ENCODE measurements around the gene FLOT2.
"Not testable (repeated sequence)": the region's sequence is repeated elsewhere in the genome, so short reads cannot be mapped to it uniquely, and the experiment has no call there.

The FLOT2 gene

DNA sequence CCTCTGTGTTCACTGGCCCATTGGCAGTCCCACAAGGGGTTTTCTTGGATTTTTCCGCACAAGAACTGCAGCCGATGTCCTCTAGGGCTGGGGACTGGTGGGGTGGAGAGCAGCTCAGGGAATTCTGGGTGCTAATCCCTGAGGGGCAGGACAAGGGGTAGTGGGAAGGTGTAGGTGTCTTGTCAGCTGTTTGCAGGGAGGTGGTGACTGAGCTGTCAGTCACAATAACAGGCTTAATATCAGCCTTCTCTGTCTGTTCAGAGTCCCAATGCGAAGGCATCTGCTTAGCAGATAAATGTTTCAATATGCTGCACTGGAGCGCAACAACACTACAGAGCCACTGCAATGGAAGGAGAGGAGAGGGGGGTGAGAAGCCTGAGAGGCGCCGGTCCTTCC lies 15.4 kb upstream of the FLOT2 start:
- no peak for DNase-seq

DNA sequence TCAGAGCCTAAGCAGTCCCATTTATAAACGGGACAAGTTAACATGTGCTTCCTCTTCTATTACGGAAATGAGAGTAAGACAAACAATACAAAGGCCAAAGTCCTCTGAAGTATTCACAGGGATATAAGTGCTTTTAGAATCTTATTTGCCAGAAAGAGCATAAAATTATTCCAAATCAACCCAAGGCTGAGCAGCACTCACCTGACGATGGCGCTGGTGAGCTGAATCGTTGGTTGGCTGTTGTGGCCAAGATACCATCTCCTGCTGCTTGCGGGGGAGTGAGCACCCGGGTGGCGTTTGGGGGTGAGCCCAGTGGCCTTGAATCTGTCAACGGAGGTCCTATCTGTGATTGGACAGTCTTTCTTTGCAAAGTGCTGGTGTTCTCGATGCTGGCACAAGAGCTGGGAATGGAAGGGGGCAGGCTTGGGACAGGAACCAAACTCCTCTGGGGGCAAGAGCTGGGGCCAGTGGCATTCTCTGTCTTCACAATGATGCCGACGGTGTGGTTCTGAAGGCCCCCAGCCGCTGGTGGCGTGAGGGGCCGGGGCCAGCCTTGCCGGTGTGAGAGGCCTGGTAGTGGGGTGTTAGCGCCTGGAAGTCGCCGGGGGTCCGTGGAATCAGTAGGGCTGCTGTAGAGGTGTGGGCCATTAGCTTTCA lies 14.9 kb upstream of the FLOT2 start:
- DNase-seq: no peak

DNA sequence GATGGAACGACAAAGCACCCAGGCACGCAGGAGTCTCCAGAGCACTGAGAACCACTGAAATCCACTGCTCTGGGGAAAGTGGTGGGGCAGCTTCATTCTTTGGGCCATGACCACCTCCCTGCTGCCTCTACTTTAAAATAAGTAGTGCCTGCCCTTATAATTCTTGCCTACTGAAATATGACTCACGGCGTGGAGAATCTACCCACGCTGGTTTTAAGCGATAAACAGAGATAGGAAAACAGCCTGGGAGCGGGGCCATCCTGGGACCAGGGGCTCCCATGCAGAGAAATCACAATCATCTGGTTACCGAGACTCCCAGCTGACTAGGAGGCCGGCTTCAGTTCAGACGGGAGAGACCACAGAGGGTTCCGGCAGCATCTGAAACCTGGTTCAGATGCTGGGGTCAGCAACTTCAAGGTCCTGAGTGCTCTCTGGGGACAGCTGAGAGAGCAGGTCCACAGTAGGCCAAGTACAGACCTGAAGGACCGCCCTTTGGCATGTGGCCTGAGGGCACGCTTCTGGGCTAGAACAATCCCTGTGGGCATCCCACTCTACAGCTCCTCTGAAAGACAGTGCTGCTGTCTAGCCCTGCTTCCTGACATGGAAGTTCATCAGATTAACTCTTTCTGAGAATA lies 14.0 kb upstream of the FLOT2 start:
- no peak for DNase-seq

DNA sequence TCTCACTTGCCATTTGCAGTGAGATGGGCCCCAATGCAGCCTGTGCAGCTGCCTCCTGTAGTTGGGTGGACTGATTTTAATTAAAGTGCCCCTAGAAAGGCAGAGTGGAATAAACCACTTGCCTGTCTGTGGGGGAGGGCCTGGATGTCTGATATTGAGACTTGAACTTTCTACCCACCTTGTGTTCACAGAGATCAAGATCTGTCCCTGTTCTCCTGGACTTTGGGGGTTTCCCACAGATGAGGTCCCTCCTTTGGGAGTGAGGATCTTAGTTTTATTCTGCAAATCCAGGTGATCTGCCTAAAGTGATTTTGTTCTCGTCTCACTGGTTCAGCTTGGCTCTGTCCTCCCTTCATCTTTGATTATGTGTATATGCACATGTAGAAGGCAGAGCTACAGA lies 13.0 kb upstream of the FLOT2 start:
- no peak for DNase-seq

DNA sequence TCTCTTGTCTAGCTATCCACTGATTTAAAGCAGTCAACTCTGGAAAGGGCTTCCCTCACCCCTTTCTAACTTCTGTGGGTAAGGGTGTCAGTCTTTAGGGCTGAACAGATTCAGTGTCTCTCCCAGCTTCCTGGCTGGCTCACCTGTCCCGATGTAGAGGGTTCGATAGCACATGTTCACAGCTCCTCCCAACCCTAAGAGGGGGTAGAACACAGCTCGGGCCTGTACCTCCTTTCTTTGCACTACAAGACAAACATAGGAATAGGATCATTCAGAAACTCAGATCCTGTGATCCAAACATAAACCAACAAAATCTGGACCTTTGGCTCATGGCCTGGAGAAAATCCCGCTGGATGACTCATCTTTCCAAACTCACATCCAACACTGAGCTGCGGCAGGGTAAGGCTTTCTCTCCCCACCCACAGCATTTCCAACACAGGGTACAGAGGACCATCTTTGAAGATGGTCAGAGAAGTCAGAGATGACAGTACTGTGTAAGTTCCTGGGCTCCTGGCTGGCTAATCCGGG lies 11.2 kb upstream of the FLOT2 start:
- DNase-seq: no peak

DNA sequence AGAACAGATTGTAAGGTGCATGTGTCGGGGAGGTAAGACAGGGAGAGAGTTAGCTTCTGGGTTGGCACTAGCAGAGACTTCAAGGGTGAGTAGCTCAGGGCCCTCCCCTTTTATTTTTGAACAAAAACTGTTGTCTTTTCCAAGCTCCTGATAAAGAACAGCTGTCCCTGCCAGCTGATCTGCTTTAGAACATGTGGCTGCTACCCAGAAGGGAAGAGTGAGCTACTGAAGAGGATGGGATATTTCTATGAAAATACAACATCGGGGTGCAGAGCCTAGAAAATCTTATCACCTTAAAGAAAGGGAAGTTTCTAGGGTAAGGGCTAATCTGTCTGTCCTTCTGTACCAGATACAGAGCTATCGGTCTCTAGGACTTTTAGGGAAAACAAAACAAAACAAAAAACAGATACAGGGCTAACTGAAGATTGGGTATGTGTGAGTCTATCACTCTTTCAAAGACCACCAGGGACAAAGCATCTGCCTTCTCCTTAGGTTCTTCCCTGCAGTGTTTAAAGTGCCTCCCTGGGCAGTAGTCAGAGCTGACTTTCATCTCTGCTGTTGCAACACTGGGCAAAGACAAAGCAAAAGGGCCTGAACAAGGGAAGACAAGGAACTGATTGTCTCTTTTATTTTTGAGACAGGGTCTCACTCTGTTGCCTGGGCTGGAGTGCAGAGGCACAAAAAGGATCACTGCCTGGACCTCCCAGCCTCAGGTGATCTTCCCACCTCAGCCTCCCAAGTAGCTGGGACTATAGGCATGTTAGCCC lies 10.4 kb upstream of the FLOT2 start:
- DNase-seq: no peak

DNA sequence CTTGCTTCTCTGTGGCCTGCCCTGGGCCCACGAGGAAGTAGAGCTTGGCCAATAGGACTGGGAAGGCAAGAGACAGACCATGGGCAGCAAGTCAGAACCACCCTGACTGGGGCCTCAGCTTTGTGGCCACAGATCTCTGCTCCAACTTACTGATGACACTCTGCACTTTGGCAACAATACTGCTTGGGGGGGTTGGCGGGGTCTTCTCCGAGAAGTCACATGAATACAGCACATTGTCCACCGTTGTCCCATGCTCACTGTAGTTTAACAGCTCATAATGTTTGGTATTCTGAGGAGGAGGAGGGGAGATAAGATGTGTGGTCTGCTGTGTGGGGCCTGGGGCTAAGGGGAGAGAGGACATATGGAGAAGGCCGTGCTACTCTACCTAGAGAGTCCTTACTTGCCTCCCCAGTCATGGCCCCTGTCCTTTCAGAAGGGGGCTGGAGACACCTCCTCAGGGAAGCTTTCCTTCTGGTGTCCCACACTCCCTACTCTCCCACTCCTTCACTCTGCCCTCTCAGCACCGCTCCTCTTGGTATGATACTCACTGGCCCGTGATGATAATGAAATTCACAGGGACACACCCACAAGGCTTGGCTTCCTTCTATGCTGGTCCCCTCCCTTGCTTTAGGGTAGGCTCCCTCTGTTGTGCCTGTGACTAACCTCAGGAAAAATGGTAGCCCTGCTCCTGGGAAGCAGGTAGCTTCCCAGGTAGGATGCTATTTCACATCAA lies 9.3 kb upstream of the FLOT2 start:
- DNase-seq: no peak

DNA sequence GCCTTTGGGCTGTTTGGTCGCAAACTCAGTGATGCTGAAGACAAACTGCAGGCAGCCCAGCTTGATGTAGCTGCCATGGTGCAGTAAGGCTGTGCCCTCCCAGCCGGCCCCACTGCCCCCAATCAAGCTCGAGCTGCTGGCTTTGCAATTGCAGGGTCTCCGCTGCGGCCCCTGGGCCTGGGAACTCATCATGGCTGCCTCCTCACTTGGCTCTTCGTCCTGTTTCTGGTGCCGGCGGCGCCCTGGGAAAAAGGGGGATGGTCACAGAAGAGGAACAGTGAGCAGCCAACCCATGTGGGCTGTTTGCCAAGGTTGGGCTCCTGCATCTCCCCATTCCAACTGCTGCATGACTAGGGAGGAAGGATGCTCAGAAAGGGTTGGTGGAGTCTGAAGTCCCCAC lies 8.7 kb upstream of the FLOT2 start:
- no peak for DNase-seq

DNA sequence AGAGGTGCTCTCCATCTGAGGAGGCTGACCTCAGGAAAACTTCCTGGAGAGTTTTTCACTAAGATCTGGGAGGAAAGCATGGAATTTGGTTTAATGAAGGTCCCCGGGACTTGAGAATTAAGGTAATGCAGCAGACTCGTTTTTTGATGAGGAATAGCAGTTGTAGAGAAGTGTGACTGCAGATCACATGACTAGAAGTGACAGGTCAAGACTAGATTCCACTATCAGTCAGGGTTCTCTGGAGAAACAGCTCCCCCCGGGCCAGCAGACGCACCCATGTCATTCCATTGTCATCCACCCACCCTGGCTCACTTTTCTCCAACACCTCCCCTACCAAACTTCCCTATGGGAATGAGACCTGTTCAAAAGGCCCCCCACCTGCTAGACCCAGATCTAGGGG lies 7.3 kb upstream of the FLOT2 start:
- no peak for DNase-seq

DNA sequence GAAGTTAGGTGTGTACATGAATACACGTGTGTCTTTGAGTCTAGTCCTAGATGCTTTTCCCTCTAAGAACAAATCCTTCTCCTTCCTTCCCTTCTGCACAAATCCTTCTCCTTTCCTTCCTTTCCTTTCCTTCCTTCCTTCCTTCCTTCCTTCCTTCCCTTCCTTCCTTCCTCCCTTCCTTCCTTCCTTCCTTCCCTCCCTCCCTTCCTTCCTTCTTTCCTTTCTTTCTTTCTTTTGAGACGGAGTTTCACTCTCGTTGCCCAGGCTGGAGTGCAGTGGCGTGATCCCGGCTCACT lies 6.0 kb upstream of the FLOT2 start:
- not testable (repeated sequence) for DNase-seq

DNA sequence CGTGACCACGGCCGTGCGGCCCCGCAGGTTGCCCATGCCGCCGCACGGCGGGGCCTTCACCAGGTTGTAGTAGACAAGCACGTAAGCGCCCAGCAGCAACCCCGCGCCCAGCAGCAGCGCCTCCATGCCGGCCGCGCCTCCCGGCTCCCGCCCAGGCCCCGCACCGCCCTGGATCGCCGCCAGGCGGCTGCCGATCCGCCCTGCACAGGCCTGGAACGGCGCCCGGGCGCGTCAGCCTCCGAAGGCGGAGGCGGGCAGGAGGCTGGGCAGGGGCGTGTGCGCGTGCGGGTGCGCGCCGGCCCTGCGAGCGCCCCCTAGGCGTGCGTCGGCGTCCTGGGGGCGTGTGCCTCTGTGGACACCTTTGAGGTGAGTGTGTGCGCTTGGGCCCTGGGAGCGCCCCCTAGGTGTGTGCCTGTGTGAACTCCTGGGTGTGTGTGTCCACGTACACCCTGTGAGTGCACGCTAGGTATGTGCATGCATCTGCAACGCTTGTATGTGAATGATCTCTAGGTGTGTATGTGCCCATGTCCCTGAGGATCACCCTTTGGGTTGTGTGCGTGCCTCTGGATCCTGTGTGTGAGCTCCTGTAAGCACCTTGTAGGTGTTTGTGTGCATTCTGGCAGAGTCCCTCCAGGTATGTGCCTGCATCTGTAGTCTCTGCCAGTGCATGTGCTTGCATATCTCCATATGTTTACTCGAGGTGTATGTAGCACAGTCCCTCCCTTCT lies 5.4 kb upstream of the FLOT2 start, which contains the start of gene DHRS13:
Gene DHRS13 (minus strand): TSS at position 261 of the 727 bp plus-strand sequence. CDS start 135 bp downstream, at position 126.
- peak; percentile 95 for DNase-seq

DNA sequence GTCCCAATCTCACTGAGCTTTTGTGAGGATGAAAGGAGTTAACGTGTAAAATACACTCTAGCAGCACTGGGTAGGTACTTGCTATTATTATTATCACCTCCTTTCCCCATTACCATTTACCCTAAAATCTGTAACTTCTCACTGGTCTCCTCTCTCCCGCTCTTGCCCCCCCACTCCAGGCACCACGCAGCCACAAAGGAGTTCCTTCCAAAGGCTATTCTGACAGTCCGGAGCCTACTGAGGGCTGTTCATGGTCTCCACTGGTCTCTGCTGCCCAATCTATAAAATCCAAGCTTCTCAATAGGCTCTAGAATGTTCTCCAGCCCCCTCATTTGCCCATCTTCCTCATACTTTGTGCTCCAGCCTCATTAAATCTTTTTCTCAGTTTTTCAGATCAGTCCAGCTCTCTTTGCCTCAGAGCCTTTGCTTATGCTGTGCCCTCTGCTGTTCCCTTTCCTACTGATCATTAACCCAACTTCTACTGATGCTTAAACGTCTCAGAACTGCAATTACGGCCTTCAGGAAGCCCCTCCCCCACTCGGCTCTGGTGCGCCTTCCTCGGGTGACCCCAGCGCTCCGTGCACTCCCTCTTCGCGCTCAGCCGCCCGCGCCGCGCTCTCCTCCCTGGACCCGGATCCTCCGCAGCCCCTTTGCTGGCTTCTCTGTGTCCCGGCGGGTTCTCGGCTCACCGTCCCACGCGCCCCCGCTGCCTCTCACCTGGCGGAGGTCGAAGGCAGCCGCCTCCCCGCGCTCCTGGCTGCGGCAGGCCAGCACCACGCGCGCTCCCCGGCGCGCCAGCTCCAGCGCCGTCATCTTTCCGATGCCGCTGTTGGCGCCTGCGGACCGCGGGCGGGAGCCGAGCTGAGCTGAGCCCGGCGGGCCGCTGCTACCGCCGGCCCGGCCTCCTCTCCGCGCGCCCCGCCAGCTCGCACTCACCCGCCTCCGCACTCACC lies 4.6 kb upstream of the FLOT2 start:
- no peak for DNase-seq

DNA sequence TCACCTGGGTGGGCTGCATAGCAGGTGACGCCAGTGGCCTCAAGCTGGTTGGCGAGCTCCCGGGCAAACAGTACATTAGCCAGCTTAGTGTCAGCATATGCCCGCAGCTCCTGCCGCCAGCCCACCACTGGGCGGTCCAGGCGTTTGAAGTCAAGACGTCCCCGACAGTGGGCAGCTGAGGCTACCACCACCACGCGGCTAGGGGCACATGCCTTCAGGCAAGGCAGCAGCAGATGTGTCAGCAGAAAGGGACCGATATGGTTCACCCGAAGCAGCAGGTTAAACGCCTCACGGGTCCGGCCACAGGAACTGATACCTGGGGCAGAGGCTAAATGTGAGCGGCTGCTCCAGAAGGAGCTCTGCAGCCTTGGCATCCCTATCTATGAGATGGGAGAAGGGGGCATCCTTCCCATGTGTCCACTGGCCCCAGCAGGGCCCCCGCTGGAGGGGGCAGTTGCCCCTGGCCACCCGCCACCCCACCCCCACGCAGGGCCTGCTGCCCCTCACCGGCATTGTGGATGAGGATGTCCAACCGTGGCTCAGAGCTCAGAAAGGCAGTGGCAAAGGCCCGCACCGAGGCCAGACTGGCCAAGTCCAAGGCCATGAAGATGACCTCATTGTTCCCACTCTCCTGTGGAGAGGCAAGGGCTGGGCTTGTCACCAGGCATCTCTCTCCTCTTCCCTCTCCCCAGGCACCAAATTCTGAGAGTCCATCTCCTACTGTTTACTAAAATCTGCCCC lies 3.6 kb upstream of the FLOT2 start:
- DNase-seq: no peak

DNA sequence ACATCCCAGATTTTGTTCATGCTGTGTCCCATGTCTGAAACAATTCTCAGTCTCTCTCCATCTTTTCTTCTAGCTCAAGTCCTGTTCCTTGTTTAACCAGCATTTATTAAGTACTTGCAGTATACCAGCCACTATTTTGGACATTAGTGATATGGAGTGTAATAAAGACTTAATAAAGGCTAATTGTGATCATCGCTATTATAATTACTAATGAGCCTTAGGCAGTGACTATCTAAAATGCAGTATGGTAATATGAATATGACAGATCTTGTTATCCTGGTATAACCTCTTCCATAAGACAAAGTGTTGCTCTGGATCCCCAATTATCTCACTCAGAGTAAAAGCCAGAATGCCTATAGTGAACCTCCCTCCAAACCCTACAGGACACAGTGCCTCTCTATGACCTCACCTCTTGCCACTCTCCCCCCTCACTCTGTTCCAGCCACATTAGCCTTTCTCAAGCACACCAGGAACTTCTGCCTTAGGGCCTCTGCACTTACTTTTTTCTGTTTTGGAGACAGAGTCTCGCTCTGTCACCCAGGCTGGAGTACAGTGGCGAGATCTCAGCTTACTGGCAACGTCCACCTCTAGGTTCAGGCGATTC lies 1.8 kb upstream of the FLOT2 start:
- no peak for DNase-seq

DNA sequence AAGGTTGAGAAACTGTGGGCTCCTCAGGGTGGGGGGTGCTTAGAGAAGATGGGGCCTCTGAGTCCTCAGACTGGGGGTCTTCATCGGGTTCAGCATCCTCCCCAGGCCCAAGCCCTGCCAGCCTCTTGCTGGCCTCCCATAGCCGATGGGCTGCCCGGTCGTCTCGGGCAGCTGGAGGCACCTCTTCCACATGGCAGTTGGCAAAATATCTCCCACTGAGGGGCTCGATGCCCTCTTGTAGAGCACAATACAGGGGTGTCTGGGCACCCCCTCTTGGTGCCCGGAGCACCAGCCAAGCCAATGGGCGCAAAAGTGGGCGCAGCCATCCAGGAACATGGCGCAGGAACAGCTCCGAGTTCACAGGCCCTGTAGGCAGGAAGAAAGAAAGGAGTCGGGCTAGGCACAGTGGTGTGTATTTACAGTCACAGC lies 1.0 kb upstream of the FLOT2 start:
- DNase-seq: no peak

DNA sequence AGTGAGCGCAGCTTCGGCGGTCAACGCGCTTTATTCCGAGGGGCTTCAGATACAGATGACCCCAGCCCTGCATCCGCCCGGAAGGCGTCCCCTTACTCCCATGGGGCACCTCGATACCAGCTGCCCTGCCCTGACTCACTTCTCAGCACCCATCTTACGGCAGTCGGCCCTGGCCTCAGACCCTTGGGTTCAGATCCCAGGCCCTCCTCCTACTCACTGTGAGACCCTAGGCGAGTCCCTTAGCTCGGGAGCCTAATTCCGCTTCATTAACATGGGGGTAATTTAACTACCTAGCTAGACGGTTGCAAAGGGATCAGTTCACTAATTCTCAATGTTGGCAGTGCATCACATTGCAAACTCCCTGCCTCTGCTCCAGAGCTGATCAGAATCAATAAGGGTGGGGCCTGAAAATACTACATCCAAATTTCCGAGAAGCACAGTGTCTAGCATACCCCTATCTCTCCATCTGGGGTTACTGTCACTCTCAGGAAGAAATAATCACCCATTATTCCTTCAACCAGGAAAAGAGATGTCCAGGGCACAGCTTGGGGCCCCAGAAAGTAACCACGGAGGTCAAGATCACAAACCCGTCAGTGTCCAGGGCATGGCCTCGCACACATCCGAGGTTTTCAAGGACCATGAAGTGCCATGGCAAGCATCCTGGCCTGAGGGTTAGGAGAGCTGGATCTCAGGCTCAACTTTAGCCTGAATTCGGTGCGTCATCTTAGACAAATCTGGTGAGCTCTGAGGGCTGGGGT lies 415 bp upstream of the FLOT2 start:
- no peak for DNase-seq

DNA sequence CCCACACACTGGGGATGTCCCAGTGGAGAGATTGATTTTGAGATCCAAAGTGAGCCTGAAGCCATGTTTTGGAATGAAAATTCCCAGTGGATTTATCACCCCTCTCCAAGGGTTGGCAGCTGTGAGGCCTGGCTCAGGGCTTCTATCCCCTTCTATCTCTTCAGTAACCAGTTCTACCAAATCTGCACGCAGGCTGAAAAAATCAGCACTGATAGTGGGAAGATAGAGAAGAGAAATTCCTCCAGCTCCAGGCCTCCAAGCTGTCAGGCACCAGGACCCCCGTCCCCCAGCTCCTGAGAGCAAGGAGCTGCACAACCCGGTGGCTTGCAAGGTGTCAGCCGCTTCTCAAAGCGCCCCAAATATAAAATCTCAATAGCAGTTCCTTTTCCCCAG lies 1.0 kb downstream of the FLOT2 start:
- no peak for DNase-seq

DNA sequence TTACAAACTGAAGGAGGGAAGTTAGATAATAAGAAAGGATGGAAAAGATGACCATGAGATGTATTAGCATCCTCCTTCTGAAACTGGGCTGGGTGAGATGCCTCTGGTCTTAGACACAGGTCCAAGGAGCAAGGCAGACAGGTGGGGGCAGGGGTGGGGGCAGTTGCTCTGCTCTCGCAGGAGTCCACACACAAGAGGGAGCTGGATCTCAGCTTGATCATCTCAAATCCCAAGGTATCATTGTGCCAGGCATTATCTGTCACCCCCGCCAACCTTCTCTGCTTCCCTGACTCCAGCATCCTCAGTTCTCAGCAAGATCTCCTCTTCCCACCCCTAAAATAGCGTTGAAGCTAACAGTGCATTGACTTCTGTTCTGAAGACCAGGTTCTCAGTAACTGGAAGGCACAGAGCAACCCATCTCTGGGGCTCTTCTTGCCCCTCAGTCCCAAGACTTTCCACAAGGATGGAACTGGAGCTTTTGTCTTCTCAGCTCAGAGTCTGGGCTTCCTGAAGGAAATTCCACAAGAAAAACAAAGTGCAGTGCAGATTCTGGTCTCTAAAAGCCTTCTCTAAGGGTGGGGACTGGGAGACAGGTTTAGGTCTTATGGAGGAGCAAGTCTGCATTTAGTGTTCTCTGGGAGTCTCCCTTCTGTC lies 1.6 kb downstream of the FLOT2 start:
- DNase-seq: no peak

All from suppressor macrophage treated with lipopolysaccharide for 4 hours (primary cell).